HG02973 (cell line): Measurements from ENCODE around the gene PDE3A.
"Not testable (repeated sequence)": the region's sequence is repeated elsewhere in the genome, so short reads cannot be mapped to it uniquely, and the experiment has no call there.

Experiments used
- ATAC-seq: cut with Tn5 transposase; IDR thresholded peaks from one replicate; pipeline ENCODE4 v1.9.1; 2021; ENCODE audit warnings: moderate library complexity; ENCODE audit not compliant: unreplicated experiment

The PDE3A gene

GRCh38 chr12:20368114-20368650, at the start of gene PDE3A:
Gene PDE3A, plus strand, starts transcription at chr12:20368537. Its CDS starts 748 bp downstream, at chr12:20369285.
- no peak for ATAC-seq

- no peak for ATAC-seq
These were observed 49.0 kb upstream of the PDE3A start for GRCh38 chr12:20319366-20319765.

GRCh38 chr12:20320552-20320951, 47.8 kb upstream of the PDE3A start:
- no peak for ATAC-seq

GRCh38 chr12:20330826-20331505, 37.4 kb upstream of the PDE3A start:
- not testable (repeated sequence) for ATAC-seq

GRCh38 chr12:20339060-20339459, 29.3 kb upstream of the PDE3A start:
- ATAC-seq, result no peak

- ATAC-seq, result no peak
These were observed 26.2 kb upstream of the PDE3A start for GRCh38 chr12:20342111-20342510.

- no peak for ATAC-seq
These were observed 22.5 kb upstream of the PDE3A start for GRCh38 chr12:20345866-20346265.

- no peak for ATAC-seq
These were observed 18.3 kb upstream of the PDE3A start for GRCh38 chr12:20350026-20350425.

- no peak for ATAC-seq
These were observed 17.8 kb upstream of the PDE3A start for GRCh38 chr12:20350495-20350894.

GRCh38 chr12:20351406-20351805, 16.9 kb upstream of the PDE3A start:
- no peak for ATAC-seq

- no peak for ATAC-seq
These were observed 12.3 kb upstream of the PDE3A start for GRCh38 chr12:20356048-20356447.

- ATAC-seq, result no peak
These were observed 7.9 kb upstream of the PDE3A start for GRCh38 chr12:20360407-20360806.

- ATAC-seq, result no peak
These were observed 6.9 kb upstream of the PDE3A start for GRCh38 chr12:20361416-20361815.

GRCh38 chr12:20364501-20364900, 3.8 kb upstream of the PDE3A start:
- ATAC-seq, result no peak

GRCh38 chr12:20366776-20367409, 1.4 kb upstream of the PDE3A start:
- no peak for ATAC-seq

- ATAC-seq, result no peak
These were observed 689 bp upstream of the PDE3A start for GRCh38 chr12:20367583-20368113.

GRCh38 chr12:20368651-20369304, 441 bp downstream of the PDE3A start:
- ATAC-seq, result no peak

- no peak for ATAC-seq
These were observed 1.1 kb downstream of the PDE3A start for GRCh38 chr12:20369305-20370013.

GRCh38 chr12:20370014-20370386, 1.7 kb downstream of the PDE3A start:
- ATAC-seq, result no peak

GRCh38 chr12:20370866-20371519, 2.7 kb downstream of the PDE3A start:
- no peak for ATAC-seq
